PC-3 (cell line): ENCODE results near the gene ARGFX. TPM values are rescaled to one million over a fixed set of nuclear protein-coding genes. Genes with fewer than 3 reads are reported as not detected.

ENCODE experiments used
- ATAC-seq: fragments of 200-7000 bp; cut with Tn5 transposase; 2 replicates; pipeline ENCODE4 v1.9.1; 2020; ENCODE audit warnings: mild to moderate bottlenecking, moderate library complexity
- BruUV-seq: library from RNA; stranded (reverse); fragments of 400-500 nt; replicated peaks from 2 replicates; lab custom pipeline; 2021; lab: Mats Ljungman, UMichigan
- CTCF ChIA-PET: fragments of 300-600 bp; sonication (Branson Sonifier 250); formaldehyde crosslinking; loops from one replicate; lab custom pipeline; 2022; ENCODE audit warnings: antibody characterized with exemption; lab: Charles Lee
- POLR2A ChIA-PET: fragments of 300-600 bp; sonication (Branson Sonifier 250); formaldehyde crosslinking; loops from one replicate; lab custom pipeline; 2022; ENCODE audit warnings: antibody characterized with exemption; ENCODE audit not compliant: unreplicated experiment; lab: Charles Lee
- DNase-seq: peaks from one replicate; pipeline ENCODE4 v3.0.0-alpha.2; 2015
- H2AFZ ChIP-seq: fragments of 300-600 bp; sonication (generic); 2 replicates; pipeline ENCODE4 v1.6.0; 2016; ENCODE audit warnings: antibody characterized with exemption, low read length
- H3F3A ChIP-seq: fragments of 300-600 bp; sonication (generic); one replicate; pipeline ENCODE4 v1.6.0; 2017; ENCODE audit warnings: antibody characterized with exemption, low read length, control low read depth, mild to moderate bottlenecking; ENCODE audit not compliant: unreplicated experiment
- H3K27ac ChIP-seq: fragments of 300-600 bp; sonication (generic); 2 replicates; pipeline ENCODE4 v1.5.1; 2016; ENCODE audit warnings: mild to moderate bottlenecking, low read length
- H3K27me3 ChIP-seq: fragments of 300-600 bp; sonication (generic); 2 replicates; pipeline ENCODE4 v1.6.1; 2016; ENCODE audit warnings: low read length, mixed read lengths
- H3K36me3 ChIP-seq: fragments of 300-600 bp; sonication (generic); 2 replicates; pipeline ENCODE4 v1.6.1; 2016; ENCODE audit warnings: low read depth, mixed run types, low read length, mixed read lengths
- H3K4me1 ChIP-seq: fragments of 300-600 bp; sonication (generic); 2 replicates; pipeline ENCODE4 v1.5.1; 2016; ENCODE audit warnings: low read length; ENCODE audit not compliant: insufficient read depth
- H3K4me2 ChIP-seq: fragments of 300-600 bp; sonication (generic); 2 replicates; pipeline ENCODE4 v1.6.0; 2016; ENCODE audit warnings: low read length
- H3K4me3 ChIP-seq: fragments of 300-600 bp; sonication (generic); 2 replicates; pipeline ENCODE4 v1.5.1; 2016; ENCODE audit warnings: mild to moderate bottlenecking, low read length, mixed read lengths
- H3K79me2 ChIP-seq: fragments of 300-600 bp; sonication (generic); 2 replicates; pipeline ENCODE4 v1.6.1; 2017; ENCODE audit warnings: low read length, mixed read lengths
- H3K9ac ChIP-seq: fragments of 300-600 bp; sonication (generic); 2 replicates; pipeline ENCODE4 v1.6.0; 2016; ENCODE audit warnings: mild to moderate bottlenecking, low read length
- H3K9me2 ChIP-seq: fragments of 300-600 bp; sonication (generic); replicated peaks from 2 replicates; pipeline ENCODE4 v1.6.1; 2016; ENCODE audit warnings: mixed run types, low read length, mixed read lengths
- H3K9me3 ChIP-seq: fragments of 300-600 bp; sonication (generic); 2 replicates; pipeline ENCODE4 v1.6.1; 2016; ENCODE audit warnings: low read length, mixed read lengths
- H4K20me1 ChIP-seq: fragments of 300-600 bp; sonication (generic); 2 replicates; pipeline ENCODE4 v1.6.1; 2016; ENCODE audit warnings: low read length, mixed read lengths
- EZH2 ChIP-seq: fragments of 300-600 bp; sonication (generic); IDR thresholded peaks from one replicate; pipeline ENCODE4 v1.6.1; 2017; ENCODE audit warnings: antibody characterized with exemption, mild to moderate bottlenecking, low read length; ENCODE audit not compliant: unreplicated experiment
- EZH2phosphoT487 ChIP-seq: fragments of 300-600 bp; sonication (generic); IDR thresholded peaks from 2 replicates; pipeline ENCODE4 v1.6.1; 2018; ENCODE audit warnings: mild to moderate bottlenecking, antibody characterized with exemption, low read length, borderline replicate concordance
- intact Hi-C: fragments of 100-400 bp; cut with micrococcal nuclease; formaldehyde crosslinking; loops from 2 replicates; pipeline ENCODE4 v1.9.0; 2023
- total RNA-seq: library from RNA; depleted of rRNA; stranded (reverse); fragments of >200 nt; gene quantifications from 2 replicates; pipeline ENCODE4 v1.2.3, GENCODE V29; 2014
- TF ChIP-seq, protein P1 (sequence below): fragments of 300-600 bp; sonication (generic); conservative IDR thresholded peaks from 2 replicates; pipeline ENCODE4 v1.5.1; 2017; ENCODE audit warnings: antibody characterized with exemption, low read depth, mild to moderate bottlenecking, low read length

The ARGFX gene
- total RNA-seq, 1 experiment from 2014 or later: not detected

DNA sequence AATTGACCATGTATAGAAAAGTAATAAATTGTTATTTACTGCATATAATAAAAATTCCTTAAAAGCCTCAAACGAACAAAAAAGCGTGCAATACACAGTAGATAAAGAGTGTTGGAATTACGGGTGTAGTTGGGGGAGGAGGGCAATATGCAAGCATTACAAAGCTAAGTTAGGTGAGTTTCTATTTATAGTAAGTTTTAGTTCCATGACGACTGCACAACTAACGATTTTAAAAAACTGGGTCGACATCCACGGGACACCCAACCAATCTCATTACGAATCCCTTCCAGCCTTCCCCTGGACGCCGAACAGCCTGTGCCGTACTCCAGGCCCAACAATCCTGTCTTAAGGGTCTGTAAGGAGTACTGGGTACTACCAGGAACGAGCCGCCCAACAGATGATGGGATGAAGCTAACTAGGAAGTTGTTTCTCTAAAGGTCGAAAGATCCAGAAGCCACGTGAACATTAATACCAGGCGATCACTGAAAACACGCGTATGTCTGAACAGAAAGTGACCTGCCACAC is 22.6 kb upstream of the ARGFX start:
- TF ChIP-seq EZH2 (no peak), EZH2phosphoT487 (no peak)
- TF ChIP-seq, protein P1, sequence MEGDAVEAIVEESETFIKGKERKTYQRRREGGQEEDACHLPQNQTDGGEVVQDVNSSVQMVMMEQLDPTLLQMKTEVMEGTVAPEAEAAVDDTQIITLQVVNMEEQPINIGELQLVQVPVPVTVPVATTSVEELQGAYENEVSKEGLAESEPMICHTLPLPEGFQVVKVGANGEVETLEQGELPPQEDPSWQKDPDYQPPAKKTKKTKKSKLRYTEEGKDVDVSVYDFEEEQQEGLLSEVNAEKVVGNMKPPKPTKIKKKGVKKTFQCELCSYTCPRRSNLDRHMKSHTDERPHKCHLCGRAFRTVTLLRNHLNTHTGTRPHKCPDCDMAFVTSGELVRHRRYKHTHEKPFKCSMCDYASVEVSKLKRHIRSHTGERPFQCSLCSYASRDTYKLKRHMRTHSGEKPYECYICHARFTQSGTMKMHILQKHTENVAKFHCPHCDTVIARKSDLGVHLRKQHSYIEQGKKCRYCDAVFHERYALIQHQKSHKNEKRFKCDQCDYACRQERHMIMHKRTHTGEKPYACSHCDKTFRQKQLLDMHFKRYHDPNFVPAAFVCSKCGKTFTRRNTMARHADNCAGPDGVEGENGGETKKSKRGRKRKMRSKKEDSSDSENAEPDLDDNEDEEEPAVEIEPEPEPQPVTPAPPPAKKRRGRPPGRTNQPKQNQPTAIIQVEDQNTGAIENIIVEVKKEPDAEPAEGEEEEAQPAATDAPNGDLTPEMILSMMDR: no peak
- H4K20me1 ChIP-seq: no peaks in the 10 kb centered on the region
- ChIA-PET POLR2A (interaction anchor here (0.6 kb wide), 1 partner anchor 17 kb away, joined by 3 read pairs; no protein-coding TSS in a partner anchor), CTCF (interaction anchor here (0.7 kb wide), 1 partner anchor 561 kb away, joined by 3 read pairs; no protein-coding TSS in a partner anchor)
- DNase-seq (peak; percentile 25), ATAC-seq (peak; percentile 16)
- peaks cover 22% of the 10 kb centered on the region for H3K36me3 ChIP-seq
- H2AFZ ChIP-seq: peak overlapping the region; percentile 96
- no peaks in the 10 kb centered on the region for H3F3A ChIP-seq
- intact Hi-C loops: loop anchor here (5.0 to 10.0 kb wide), 6 partner anchors 170 to 1482 kb away; partner anchors contain the start of genes EAF2, IQCB1 and SEMA5B
- no peaks in the 10 kb centered on the region for H3K9me2 ChIP-seq
- no peaks in the 10 kb centered on the region for H3K27me3 ChIP-seq
- TSS peak; percentile 57 for BruUV-seq
- peaks cover 37% of the 10 kb centered on the region for H3K79me2 ChIP-seq
- H3K9me3 ChIP-seq: no peaks in the 10 kb centered on the region
- H3K4me3 ChIP-seq: peak overlapping the region; percentile 84
- peak overlapping the region; percentile 95 for H3K4me2 ChIP-seq
- no peak overlapping the region for H3K27ac ChIP-seq
- H3K9ac ChIP-seq: peak overlapping the region; percentile 83
- peaks cover 8% of the 10 kb centered on the region for H3K4me1 ChIP-seq

GRCh38 chr3:121545574-121546455 is 21.9 kb upstream of the ARGFX start, which contains the start of gene POLQ:
TSS of gene POLQ (minus strand) at chr3:121545988. CDS start at chr3:121545877, 111 bp downstream.
- Histone ChIP-seq H3K4me3 (peak within 1 kb of the TSS; percentile 84), H4K20me1 (no peaks in the 10 kb centered on the region), H3K36me3 (peaks cover 17% of the 10 kb centered on the region), H3K9ac (peak within 1 kb of the TSS; percentile 83), H3K4me2 (peak within 1 kb of the TSS; percentile 95), H2AFZ (peak within 1 kb of the TSS; percentile 96), H3F3A (no peaks in the 10 kb centered on the region), H3K79me2 (peaks cover 37% of the 10 kb centered on the region), H3K27me3 (no peaks in the 10 kb centered on the region), H3K9me2 (no peaks in the 10 kb centered on the region), H3K9me3 (no peaks in the 10 kb centered on the region), H3K27ac (no peak within 1 kb of the TSS), H3K4me1 (peaks cover 8% of the 10 kb centered on the region)
- BruUV-seq: TSS peak; percentile 82
- TF ChIP-seq, protein P1: no peak
- no peak for TF ChIP-seq EZH2phosphoT487
- TF ChIP-seq EZH2: no peak
- ATAC-seq (peak; percentile 92), DNase-seq (peak; percentile 97)
- CTCF ChIA-PET: interaction anchor here (1.0 to 1.7 kb wide), 3 partner anchors 449 to 761 kb away, joined by 4 to 6 read pairs (median 4); no protein-coding TSS in a partner anchor
- POLR2A ChIA-PET: no interaction called here
- intact Hi-C loops: loop anchor here (1.0 to 10.0 kb wide), 12 partner anchors 169 to 1481 kb away; partner anchors contain the start of genes EAF2, GOLGB1, IQCB1 and SEMA5B
